GM19455 (cell line): ENCODE data around the gene ITGB3BP.
"Not testable (repeated sequence)": the region's sequence is repeated elsewhere in the genome, so short reads cannot be mapped to it uniquely, and the experiment has no call there.

ENCODE experiments used
- ATAC-seq: cut with Tn5 transposase; IDR thresholded peaks from one replicate; pipeline ENCODE4 v1.9.1; 2021; ENCODE audit not compliant: unreplicated experiment

The ITGB3BP gene

DNA sequence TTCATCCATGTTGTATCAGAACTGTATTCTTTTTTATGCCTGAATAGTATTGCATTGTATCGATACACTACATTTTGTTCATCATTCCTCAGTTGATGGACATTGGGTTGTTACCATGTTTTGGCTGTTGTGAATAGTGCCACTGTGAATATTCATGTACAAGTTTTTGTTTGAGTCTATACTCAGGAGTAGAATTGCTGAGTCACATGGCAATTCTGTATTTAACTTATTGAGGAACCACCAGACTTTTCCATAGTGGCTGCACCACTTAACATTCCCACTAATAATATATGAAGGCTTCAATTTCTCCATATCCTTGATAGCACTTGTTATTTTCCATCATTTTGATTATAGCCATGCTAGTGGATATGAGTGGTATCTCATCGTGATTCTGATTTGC is 99.4 kb downstream of the ITGB3BP start:
- no peak for ATAC-seq

DNA sequence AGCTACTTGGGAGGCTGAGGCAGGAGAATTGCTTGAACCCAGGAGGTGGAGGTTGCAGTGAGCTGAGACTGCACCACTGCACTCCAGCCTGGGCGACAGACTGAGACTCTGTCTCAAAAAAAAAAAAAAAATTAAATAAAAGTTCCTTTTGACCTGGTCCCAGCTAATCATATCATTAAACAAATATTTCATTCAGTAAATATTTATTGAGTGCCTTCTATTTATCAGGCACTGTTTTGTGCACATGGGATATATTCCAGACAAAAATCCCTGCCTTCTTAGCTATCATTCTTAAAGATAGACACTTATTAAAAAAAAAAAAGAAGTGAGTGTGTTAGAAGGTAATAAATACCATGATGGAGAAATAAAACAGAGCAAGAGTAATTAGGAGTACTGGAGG is 102.3 kb downstream of the ITGB3BP start:
- not testable (repeated sequence) for ATAC-seq

DNA sequence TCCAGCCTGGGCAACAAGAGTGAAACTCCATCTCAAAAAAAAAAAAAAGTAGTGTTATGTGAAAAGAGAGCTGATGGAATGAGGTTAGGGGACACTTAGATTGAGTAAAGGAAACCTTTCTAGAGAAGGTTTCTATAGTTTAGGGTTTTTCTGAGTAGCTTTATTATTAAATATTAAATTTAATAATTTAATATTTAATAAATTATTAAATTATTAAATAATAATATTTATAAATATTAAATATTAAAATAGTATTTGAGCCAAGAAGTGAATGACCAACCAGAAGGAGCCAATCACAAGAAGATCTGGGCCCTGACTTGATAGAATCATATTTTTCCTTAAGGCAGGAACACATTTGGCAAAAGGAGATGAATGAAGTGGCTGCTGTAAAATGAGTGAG is 104.9 kb downstream of the ITGB3BP start:
- no peak for ATAC-seq

DNA sequence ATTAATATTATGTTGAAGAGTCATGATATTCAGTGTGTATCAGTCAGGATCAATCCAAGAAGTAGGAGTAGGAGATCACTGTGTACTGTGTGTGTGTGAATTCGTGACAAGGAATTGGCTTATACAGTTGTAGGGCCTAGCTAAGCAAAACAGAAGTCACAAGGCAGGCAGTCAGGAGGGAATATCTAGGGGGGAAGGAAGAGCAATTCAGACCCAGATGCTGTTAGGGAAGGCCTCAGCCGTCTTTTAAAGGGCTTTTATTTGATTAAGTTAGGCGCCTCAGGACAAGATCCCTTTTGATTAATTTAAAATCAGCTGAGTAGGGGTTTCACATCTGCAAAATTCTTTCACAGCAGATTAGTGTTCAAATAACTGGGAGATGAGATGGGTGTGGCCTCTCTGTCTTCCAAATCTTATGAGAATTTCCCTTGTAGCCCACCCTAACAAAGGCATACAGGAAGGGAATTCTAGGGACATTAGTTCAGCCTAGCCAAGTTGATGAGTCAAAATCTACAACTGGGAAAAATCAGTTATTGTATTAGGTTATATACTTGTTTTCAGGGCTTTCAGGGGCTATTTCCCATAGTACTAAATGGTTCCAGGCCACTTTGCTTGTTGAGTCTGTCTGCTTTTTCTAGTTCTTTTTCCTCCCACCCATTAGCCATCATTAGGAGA is 108.2 kb downstream of the ITGB3BP start:
- ATAC-seq = no peak

DNA sequence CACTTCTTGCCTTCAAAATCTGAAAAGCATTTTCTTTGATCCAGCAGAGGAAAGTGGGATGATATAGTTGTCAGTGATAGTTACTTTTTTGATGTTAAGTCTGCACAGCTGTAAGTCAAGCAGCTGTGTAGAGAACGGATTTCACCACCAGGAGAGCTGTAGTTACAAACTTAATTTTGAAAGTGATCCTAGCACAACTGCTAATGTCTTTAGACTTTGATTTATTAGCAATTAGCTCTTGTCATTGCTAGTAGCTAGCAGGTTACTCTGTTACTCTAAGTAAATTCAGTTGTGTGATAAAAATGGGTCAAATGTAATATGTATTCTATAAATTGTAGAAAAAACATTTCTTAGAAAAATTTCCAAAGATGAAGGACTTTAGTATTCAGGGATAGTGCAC is 109.6 kb downstream of the ITGB3BP start:
- no peak for ATAC-seq

DNA sequence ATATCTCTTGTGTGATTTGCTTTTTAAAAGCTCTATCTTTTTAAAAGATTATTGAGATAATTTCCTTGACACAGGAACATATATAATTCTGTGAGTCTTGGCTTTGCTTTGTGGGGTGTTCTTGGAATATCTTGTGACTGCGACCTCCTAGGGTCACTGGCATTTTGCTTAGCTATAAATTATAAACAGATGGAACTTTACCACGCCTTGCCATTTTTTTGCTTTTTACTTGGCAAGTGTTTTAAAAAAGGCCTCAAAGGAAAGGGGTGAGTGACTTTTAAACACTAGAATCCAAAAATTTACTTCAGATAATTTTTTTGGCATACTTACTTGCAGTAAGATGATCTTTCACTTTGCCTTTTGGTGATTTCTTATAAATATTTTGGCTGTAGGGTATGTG is 112.0 kb downstream of the ITGB3BP start:
- no peak for ATAC-seq

DNA sequence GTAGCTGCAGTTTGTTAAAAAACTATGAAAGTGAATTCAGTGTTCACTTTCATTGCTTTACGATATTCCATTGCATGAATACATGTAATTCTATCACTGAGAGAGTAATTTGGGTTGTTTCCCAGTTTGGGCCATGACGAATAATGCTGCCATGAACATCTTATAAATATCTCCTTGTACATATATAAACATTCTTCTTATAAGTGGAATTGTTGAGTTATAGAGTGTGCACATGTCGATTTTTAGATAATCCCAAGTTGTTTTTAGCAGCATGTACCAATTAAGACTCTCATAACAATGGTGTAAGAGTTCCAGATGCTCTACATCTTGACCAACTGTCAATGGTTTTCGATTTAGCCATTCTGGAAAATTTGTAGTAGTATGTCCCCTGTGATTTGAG is 114.7 kb downstream of the ITGB3BP start:
- no peak for ATAC-seq

DNA sequence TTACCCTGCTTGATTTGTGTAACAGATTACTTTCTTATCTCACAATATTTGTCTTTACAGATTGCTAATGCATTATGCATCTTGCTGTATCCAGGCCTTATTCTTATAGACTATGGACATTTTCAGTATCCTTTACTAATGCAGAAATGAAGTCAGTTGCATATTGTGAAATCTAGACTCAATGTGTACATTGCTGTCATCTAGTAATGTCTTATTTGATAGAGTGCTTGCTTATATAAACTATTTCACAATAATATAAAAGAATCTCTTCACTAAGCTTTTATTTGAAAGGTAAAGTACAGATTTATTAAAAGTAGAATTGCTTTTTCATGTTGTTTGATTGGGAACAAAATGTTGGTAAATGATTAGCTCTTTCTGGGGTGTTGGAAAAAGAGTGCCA is 116.0 kb downstream of the ITGB3BP start:
- no peak for ATAC-seq

DNA sequence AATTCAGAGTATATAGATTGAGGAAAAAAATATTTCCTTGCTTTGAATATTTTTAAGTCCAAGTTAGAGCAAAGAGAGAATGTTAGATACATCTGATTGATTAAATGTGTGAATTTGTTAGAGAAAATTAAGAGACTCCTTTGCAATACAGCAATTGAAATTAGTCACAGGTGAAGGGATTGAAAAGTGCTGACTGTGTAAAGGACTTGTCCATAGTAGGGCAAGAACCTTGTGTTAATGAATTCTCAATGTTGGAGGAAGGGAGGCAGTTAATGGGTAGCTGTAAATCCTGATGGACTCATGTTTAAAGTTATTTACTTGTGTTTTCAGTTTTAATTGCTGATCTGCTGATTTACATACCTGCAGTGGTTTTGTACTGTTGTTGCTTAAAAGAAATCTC is 117.0 kb downstream of the ITGB3BP start:
- ATAC-seq = no peak

DNA sequence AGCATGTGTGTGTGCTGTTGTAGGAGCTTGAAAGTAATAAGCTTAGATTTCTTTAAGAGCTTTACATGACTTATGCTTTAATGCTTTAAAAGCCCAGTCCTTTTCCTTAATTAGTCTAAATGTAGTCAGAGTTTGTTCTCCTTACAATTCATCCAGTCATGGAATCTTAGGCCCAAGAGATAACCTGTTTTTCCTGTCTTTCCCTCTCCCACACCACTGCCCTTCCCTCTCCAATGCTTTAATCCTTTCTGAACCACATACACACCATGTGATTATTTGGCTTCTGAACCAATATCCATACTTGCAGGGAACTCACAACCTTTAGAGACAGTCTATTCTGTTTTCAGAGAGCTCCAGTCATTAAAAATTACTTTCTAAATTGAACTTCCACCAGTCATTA is 118.0 kb downstream of the ITGB3BP start:
- no peak for ATAC-seq

DNA sequence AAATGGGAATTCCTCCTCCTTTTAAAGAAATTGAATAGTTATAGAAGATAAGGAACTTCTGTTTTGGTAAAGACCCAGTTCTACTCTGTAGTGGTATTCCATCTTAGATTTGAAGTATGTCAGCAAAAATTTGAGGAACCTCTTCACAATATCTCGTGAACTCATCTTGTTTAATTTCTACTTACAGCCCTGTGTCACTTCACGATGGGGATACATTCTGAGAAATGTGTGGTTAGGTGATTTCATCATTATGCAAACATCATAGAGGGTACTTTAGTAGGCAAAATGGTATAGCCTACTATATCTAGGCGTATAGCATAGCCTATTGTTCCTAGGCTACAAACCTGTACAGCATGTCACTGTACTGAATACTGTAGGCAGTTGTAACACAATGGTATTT is 119.6 kb downstream of the ITGB3BP start:
- ATAC-seq = no peak

DNA sequence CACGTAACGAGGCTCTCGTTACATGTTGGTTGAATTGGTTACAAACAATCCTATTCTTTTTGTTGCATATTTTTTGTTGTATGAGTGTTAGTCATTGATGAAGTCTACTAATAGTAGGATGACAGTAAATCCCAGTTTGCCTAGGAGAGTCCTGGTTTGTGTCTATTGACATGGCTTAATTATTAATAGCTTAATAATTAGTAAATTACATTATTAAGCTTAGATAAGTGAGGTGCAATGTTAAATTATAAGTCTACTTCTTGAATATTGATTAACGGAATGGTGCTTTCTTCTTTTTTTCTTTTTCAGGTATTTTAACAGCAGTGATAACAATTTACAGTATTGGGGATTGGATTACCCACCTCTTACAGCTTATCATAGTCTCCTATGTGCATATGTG is 121.1 kb downstream of the ITGB3BP start:
- ATAC-seq = no peak
